Retinal pigment epithelial cell (primary cell): ENCODE data around the gene PLK2.

Experiments
- DNase-seq: peaks from one replicate; pipeline ENCODE4 v3.0.0-alpha.2; 2010; ENCODE audit warnings: low read depth
- H3K4me3 ChIP-seq: 2 replicates; pipeline ENCODE4 v1.5.1; 2011; ENCODE audit warnings: mild to moderate bottlenecking, low read length, control low read depth, moderate library complexity
- TF ChIP-seq, protein P1 (sequence below): conservative IDR thresholded peaks from 2 replicates; pipeline ENCODE4 v1.5.1; 2011; ENCODE audit warnings: low read depth, low read length, control low read depth, inconsistent platforms

The PLK2 gene

GRCh38 chr5:58440901-58441460 lies 18.9 kb downstream of the PLK2 start:
- DNase-seq: no peak
- TF ChIP-seq, protein P1, sequence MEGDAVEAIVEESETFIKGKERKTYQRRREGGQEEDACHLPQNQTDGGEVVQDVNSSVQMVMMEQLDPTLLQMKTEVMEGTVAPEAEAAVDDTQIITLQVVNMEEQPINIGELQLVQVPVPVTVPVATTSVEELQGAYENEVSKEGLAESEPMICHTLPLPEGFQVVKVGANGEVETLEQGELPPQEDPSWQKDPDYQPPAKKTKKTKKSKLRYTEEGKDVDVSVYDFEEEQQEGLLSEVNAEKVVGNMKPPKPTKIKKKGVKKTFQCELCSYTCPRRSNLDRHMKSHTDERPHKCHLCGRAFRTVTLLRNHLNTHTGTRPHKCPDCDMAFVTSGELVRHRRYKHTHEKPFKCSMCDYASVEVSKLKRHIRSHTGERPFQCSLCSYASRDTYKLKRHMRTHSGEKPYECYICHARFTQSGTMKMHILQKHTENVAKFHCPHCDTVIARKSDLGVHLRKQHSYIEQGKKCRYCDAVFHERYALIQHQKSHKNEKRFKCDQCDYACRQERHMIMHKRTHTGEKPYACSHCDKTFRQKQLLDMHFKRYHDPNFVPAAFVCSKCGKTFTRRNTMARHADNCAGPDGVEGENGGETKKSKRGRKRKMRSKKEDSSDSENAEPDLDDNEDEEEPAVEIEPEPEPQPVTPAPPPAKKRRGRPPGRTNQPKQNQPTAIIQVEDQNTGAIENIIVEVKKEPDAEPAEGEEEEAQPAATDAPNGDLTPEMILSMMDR: no peak
- H3K4me3 ChIP-seq: no peak overlapping the region

- no peak for DNase-seq
- H3K4me3 ChIP-seq: no peak overlapping the region
- TF ChIP-seq, protein P1: no peak
These were observed 20.7 kb downstream of the PLK2 start for GRCh38 chr5:58439094-58439644.

- TF ChIP-seq, protein P1: no peak
- DNase-seq: no peak
- H3K4me3 ChIP-seq: no peak overlapping the region
These were observed 22.2 kb downstream of the PLK2 start for GRCh38 chr5:58437661-58438060.

GRCh38 chr5:58431832-58432231 lies 28.1 kb downstream of the PLK2 start:
- H3K4me3 ChIP-seq: no peak overlapping the region
- no peak for DNase-seq
- TF ChIP-seq, protein P1: no peak

GRCh38 chr5:58412932-58413331 lies 47.0 kb downstream of the PLK2 start:
- DNase-seq: no peak
- no peak overlapping the region for H3K4me3 ChIP-seq
- TF ChIP-seq, protein P1: no peak

DNA sequence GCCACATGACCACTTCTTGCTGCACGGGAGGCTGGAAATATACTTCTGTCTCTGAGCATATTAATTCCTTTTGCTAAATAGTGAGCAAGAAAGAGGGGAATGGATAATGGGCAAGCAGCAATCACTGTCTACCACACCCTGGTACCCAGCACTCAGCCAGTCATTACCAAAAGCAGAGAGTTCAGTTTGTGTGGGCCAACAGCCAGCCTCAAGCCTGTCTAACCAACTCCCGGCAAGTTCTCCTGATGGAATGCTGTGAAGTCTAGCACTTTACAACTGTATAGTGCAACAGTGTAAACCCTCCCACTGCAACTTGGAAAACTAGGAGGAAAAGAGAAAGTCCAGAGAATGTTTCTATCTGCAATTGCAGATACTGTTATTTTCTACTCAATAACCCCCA lies 47.8 kb downstream of the PLK2 start:
- H3K4me3 ChIP-seq: no peak overlapping the region
- DNase-seq: no peak

DNA sequence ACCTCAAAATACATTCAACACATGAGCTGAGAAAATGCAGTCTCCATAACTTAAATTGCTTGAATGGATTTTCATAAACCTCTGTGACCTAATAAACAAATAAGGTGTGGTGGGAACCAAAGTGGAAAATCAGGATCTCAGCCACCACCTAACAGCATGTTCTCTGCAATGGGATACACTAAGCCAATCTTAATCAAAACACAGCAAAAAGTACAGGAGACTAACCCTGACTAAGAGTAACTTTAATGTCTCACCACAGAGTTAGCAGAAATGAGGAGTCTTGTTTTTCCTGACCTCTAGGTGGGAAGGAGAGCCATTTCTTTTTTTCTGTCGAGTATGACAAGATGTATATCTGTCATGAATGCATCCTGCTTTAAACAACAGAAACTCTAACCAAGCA lies 48.5 kb downstream of the PLK2 start:
- peak; percentile 71 for DNase-seq
- no peak overlapping the region for H3K4me3 ChIP-seq
- TF ChIP-seq, protein P1: no peak

More for the DNA sequence above, 47.8 kb downstream of the PLK2 start:
- TF ChIP-seq, protein P1: no peak
